Neural cell (in vitro differentiated cells): ENCODE results near the gene SLC44A4. TPM values are rescaled to one million over a fixed set of nuclear protein-coding genes. Genes with fewer than 3 reads are reported as not detected.
A peak's percentile ranks its signal among the peaks of the same experiment; 100 is the strongest.

ENCODE experiments used
- H2AFZ ChIP-seq: fragments of 200-600, 300-800 bp; sonication (generic), shearing (Covaris generic); 2 replicates; pipeline ENCODE4 v1.6.0; 2014; ENCODE audit warnings: low read depth, mild to moderate bottlenecking, antibody characterized with exemption, low read length, moderate library complexity
- H3F3A ChIP-seq: fragments of 200-600 bp; shearing (Covaris generic); 2 replicates; pipeline ENCODE4 v1.6.1; 2016; ENCODE audit warnings: mild to moderate bottlenecking, moderate library complexity, mixed read lengths, antibody characterized with exemption, low read length; ENCODE audit not compliant: insufficient read depth, poor library complexity, severe bottlenecking
- H3K27ac ChIP-seq: fragments of 200-600, 300-800 bp; sonication (generic), shearing (Covaris generic); 2 replicates; pipeline ENCODE4 v1.5.1; 2014; ENCODE audit warnings: mild to moderate bottlenecking, low read length, moderate library complexity
- H3K27me3 ChIP-seq: fragments of 300-800, 200-600 bp; sonication (generic), shearing (Covaris generic); 2 replicates; pipeline ENCODE4 v1.6.0; 2014; ENCODE audit warnings: mild to moderate bottlenecking, low read depth, low read length, moderate library complexity; ENCODE audit not compliant: insufficient read depth
- H3K36me3 ChIP-seq: fragments of 300-800, 200-600 bp; sonication (generic), shearing (Covaris generic); 2 replicates; pipeline ENCODE4 v1.5.1; 2014; ENCODE audit warnings: mild to moderate bottlenecking, antibody characterized with exemption, low read length, moderate library complexity; ENCODE audit not compliant: insufficient read depth
- H3K4me2 ChIP-seq: fragments of 300-800, 200-600 bp; sonication (generic), shearing (Covaris generic); 2 replicates; pipeline ENCODE4 v1.6.0; 2014; ENCODE audit warnings: mild to moderate bottlenecking, low read length
- H3K4me3 ChIP-seq: fragments of 300-800, 200-600 bp; sonication (generic), shearing (Covaris generic); 2 replicates; pipeline ENCODE4 v1.5.1; 2014; ENCODE audit warnings: mild to moderate bottlenecking, low read length, moderate library complexity
- H3K79me2 ChIP-seq: fragments of 200-600 bp; shearing (Covaris generic); replicated peaks from 2 replicates; pipeline ENCODE4 v1.6.0; 2014; ENCODE audit warnings: mild to moderate bottlenecking, low read length, moderate library complexity; ENCODE audit not compliant: insufficient read depth
- H3K9ac ChIP-seq: fragments of 300-800, 200-600 bp; sonication (generic), shearing (Covaris generic); 2 replicates; pipeline ENCODE4 v1.6.1; 2016; ENCODE audit warnings: mild to moderate bottlenecking, low read length, mixed read lengths
- H3K9me2 ChIP-seq: fragments of 200-600 bp; shearing (Covaris generic); 2 replicates; pipeline ENCODE4 v1.6.1; 2016; ENCODE audit warnings: mild to moderate bottlenecking, low read length, mixed read lengths; ENCODE audit not compliant: insufficient read depth
- H3K9me3 ChIP-seq: fragments of 200-600, 300-800 bp; sonication (generic), shearing (Covaris generic); 2 replicates; pipeline ENCODE4 v1.6.1; 2016; ENCODE audit warnings: mild to moderate bottlenecking, mixed run types, low read length, moderate library complexity, mixed read lengths
- H4K20me1 ChIP-seq: fragments of 200-600 bp; shearing (Covaris generic); 2 replicates; pipeline ENCODE4 v1.6.1; 2016; ENCODE audit warnings: mild to moderate bottlenecking, mixed run types; ENCODE audit not compliant: insufficient read depth
- EP300 ChIP-seq: fragments of 450-650 bp; conservative IDR thresholded peaks from 2 replicates; pipeline ENCODE4 v1.6.1; 2014; ENCODE audit warnings: antibody characterized with exemption, mild to moderate bottlenecking, moderate library complexity; ENCODE audit not compliant: poor library complexity, severe bottlenecking
- EZH2 ChIP-seq: fragments of 200-600, 300-800 bp; shearing (Covaris generic), sonication (generic); IDR thresholded peaks from 2 replicates; pipeline ENCODE4 v1.6.1; 2014; ENCODE audit warnings: antibody characterized with exemption, low read length, borderline replicate concordance, mild to moderate bottlenecking; ENCODE audit not compliant: insufficient read depth, poor library complexity, severe bottlenecking
- MXI1 ChIP-seq: fragments of 450-650 bp; conservative IDR thresholded peaks from 2 replicates; pipeline ENCODE4 v1.6.1; 2014; ENCODE audit warnings: antibody characterized with exemption, mild to moderate bottlenecking; ENCODE audit not compliant: poor library complexity, severe bottlenecking
- POLR2AphosphoS5 ChIP-seq: IDR thresholded peaks from 2 replicates; pipeline ENCODE4 v1.6.1; 2012
- RAD21 ChIP-seq: fragments of 450-650 bp; conservative IDR thresholded peaks from 2 replicates; pipeline ENCODE4 v1.6.1; 2014; ENCODE audit warnings: antibody characterized with exemption, mild to moderate bottlenecking, moderate library complexity
- SMC3 ChIP-seq: fragments of 450-650 bp; conservative IDR thresholded peaks from 2 replicates; pipeline ENCODE4 v1.6.1; 2014; ENCODE audit warnings: antibody characterized with exemption, mild to moderate bottlenecking, moderate library complexity; ENCODE audit not compliant: poor library complexity
- TAF1 ChIP-seq: IDR thresholded peaks from 2 replicates; pipeline ENCODE4 v1.6.1; 2012; ENCODE audit warnings: low read depth
- polyA plus RNA-seq: library from polyadenylated mRNA; depleted of rRNA; stranded (reverse); fragments of >200 nt; gene quantifications from 2 replicates; pipeline ENCODE4 v1.2.3, GENCODE V29; 2014
- TF ChIP-seq, protein P1 (sequence below): fragments of 450-650 bp; IDR thresholded peaks from 2 replicates; pipeline ENCODE4 v1.5.1; 2014; ENCODE audit warnings: antibody characterized with exemption, mild to moderate bottlenecking, moderate library complexity; ENCODE audit not compliant: poor library complexity, severe bottlenecking
- TF ChIP-seq, protein P2 (sequence below): IDR thresholded peaks from 2 replicates; pipeline ENCODE4 v1.6.1; 2012; ENCODE audit warnings: borderline replicate concordance

Gene SLC44A4
- polyA plus RNA-seq, 1 donor from 2014 or later, result 0.09 TPM

DNA sequence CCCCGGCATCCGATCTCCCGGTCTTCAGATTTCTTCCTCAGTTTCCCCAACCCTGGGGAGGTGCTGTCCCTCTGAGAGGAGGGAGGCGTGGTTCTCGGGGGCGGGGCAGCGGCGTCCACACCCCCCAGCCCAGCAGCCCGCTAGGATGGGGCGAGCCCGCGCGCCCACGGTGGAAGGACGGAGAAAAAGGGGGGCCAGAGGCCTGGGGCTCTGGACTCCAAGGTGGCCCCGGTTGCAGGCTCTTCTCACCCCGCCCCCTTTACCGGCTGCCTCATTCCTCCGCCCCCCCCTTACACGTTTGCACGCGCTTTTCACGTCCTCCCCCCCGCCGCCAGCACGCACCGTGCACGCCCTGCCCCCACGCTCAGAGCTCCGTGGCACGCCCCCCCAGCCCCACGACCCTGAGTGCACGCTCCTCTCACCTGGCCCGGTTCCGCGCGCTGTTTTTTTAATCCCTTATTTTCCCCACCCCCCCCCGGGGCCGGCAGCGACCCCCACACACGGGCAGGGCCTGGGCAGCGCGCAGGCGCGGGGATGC lies 22.7 kb upstream of the SLC44A4 start:
- no peaks in the 10 kb centered on the region for H3K36me3 ChIP-seq
- peak overlapping the region; percentile 71 for H3K27ac ChIP-seq
- H3K4me2 ChIP-seq, result peak overlapping the region; percentile 73
- no peaks in the 10 kb centered on the region for H3K9me2 ChIP-seq
- no peaks in the 10 kb centered on the region for H4K20me1 ChIP-seq
- H3K79me2 ChIP-seq, result peaks cover 23% of the 10 kb centered on the region
- no peaks in the 10 kb centered on the region for H3K27me3 ChIP-seq
- peak overlapping the region; percentile 72 for H3K4me3 ChIP-seq
- H3F3A ChIP-seq, result peaks cover 4% of the 10 kb centered on the region
- peak overlapping the region; percentile 76 for H3K9ac ChIP-seq
- peak overlapping the region; percentile 8 for H2AFZ ChIP-seq
- no peak for TF ChIP-seq POLR2AphosphoS5
- no peak for TF ChIP-seq TAF1
- no peak for TF ChIP-seq SMC3
- TF ChIP-seq, protein P1, sequence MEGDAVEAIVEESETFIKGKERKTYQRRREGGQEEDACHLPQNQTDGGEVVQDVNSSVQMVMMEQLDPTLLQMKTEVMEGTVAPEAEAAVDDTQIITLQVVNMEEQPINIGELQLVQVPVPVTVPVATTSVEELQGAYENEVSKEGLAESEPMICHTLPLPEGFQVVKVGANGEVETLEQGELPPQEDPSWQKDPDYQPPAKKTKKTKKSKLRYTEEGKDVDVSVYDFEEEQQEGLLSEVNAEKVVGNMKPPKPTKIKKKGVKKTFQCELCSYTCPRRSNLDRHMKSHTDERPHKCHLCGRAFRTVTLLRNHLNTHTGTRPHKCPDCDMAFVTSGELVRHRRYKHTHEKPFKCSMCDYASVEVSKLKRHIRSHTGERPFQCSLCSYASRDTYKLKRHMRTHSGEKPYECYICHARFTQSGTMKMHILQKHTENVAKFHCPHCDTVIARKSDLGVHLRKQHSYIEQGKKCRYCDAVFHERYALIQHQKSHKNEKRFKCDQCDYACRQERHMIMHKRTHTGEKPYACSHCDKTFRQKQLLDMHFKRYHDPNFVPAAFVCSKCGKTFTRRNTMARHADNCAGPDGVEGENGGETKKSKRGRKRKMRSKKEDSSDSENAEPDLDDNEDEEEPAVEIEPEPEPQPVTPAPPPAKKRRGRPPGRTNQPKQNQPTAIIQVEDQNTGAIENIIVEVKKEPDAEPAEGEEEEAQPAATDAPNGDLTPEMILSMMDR, result no peak
- TF ChIP-seq, protein P2, sequence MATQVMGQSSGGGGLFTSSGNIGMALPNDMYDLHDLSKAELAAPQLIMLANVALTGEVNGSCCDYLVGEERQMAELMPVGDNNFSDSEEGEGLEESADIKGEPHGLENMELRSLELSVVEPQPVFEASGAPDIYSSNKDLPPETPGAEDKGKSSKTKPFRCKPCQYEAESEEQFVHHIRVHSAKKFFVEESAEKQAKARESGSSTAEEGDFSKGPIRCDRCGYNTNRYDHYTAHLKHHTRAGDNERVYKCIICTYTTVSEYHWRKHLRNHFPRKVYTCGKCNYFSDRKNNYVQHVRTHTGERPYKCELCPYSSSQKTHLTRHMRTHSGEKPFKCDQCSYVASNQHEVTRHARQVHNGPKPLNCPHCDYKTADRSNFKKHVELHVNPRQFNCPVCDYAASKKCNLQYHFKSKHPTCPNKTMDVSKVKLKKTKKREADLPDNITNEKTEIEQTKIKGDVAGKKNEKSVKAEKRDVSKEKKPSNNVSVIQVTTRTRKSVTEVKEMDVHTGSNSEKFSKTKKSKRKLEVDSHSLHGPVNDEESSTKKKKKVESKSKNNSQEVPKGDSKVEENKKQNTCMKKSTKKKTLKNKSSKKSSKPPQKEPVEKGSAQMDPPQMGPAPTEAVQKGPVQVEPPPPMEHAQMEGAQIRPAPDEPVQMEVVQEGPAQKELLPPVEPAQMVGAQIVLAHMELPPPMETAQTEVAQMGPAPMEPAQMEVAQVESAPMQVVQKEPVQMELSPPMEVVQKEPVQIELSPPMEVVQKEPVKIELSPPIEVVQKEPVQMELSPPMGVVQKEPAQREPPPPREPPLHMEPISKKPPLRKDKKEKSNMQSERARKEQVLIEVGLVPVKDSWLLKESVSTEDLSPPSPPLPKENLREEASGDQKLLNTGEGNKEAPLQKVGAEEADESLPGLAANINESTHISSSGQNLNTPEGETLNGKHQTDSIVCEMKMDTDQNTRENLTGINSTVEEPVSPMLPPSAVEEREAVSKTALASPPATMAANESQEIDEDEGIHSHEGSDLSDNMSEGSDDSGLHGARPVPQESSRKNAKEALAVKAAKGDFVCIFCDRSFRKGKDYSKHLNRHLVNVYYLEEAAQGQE, result no peak
- TF ChIP-seq RAD21, result no peak
- no peaks in the 10 kb centered on the region for H3K9me3 ChIP-seq

DNA sequence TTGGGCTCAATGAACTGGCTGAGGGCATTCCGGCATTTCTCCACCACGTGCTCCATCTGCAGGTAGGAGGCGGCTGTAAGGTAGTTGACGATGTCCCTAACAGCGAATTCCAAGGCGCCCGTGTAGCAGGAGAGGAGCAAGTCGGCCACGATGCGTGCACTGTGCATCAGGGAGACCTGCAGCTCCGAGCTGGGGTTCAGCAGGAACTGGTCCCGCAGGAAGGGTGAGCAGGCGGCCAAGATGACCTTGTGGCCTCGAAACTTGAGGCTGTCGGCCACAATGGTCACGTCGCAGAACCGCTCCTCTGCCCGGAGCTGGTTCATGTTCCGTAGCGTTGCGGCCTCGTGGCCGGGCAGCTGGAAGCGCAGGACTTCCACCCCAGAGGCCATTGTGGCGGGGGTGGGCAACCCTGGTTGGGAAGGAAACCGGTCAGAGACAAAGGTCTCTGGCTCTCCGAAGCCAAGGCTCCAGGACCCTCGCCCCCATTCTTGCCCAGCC lies 22.2 kb upstream of the SLC44A4 start:
- H3K9me2 ChIP-seq, result no peaks in the 10 kb centered on the region
- peak overlapping the region; percentile 76 for H3K9ac ChIP-seq
- peaks cover 27% of the 10 kb centered on the region for H3K79me2 ChIP-seq
- peaks cover 4% of the 10 kb centered on the region for H3F3A ChIP-seq
- peak overlapping the region; percentile 73 for H3K4me2 ChIP-seq
- no peaks in the 10 kb centered on the region for H3K36me3 ChIP-seq
- H3K27ac ChIP-seq, result peak overlapping the region; percentile 71
- peak overlapping the region; percentile 72 for H3K4me3 ChIP-seq
- no peaks in the 10 kb centered on the region for H3K9me3 ChIP-seq
- H2AFZ ChIP-seq, result peak overlapping the region; percentile 8
- no peaks in the 10 kb centered on the region for H3K27me3 ChIP-seq
- H4K20me1 ChIP-seq, result no peaks in the 10 kb centered on the region
- TF ChIP-seq RAD21 (no peak), EP300 (no peak), MXI1 (no peak), SMC3 (no peak), EZH2 (no peak), TAF1 (no peak), POLR2AphosphoS5 (no peak)
- TF ChIP-seq, protein P2, result no peak
- TF ChIP-seq, protein P1, result no peak
